Gastrocnemius medialis (tissue), 4 donors: ENCODE measurements around the gene OR1D5.

Experiments
- POLR2A ChIP-seq, 2 donors: fragments of 450-650 bp; IDR thresholded peaks; one replicate each; pipeline ENCODE4 v1.6.1; 2017; ENCODE audit warnings: antibody characterized with exemption in 2 of 2, mild to moderate bottlenecking in 2 of 2, moderate library complexity in 2 of 2
- TF ChIP-seq, protein P1 (sequence below), 5 experiments: fragments of 450-650 bp in 3 of 5; fragments of 200-600 bp in 2 of 5; sonication (generic) in 2 of 5; IDR thresholded peaks in 4 of 5; conservative IDR thresholded peaks in 1 of 5; 1 replicate in 4 of 5; 2 replicates in 1 of 5; pipeline ENCODE4 v1.5.1; 2016 to 2019; ENCODE audit warnings: antibody characterized with exemption in 5 of 5, mild to moderate bottlenecking in 3 of 5, moderate library complexity in 3 of 5

- TF ChIP-seq, protein P1, sequence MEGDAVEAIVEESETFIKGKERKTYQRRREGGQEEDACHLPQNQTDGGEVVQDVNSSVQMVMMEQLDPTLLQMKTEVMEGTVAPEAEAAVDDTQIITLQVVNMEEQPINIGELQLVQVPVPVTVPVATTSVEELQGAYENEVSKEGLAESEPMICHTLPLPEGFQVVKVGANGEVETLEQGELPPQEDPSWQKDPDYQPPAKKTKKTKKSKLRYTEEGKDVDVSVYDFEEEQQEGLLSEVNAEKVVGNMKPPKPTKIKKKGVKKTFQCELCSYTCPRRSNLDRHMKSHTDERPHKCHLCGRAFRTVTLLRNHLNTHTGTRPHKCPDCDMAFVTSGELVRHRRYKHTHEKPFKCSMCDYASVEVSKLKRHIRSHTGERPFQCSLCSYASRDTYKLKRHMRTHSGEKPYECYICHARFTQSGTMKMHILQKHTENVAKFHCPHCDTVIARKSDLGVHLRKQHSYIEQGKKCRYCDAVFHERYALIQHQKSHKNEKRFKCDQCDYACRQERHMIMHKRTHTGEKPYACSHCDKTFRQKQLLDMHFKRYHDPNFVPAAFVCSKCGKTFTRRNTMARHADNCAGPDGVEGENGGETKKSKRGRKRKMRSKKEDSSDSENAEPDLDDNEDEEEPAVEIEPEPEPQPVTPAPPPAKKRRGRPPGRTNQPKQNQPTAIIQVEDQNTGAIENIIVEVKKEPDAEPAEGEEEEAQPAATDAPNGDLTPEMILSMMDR (IDR thresholded peaks at IDR 0.05 in 4 of 5, conservative IDR thresholded peaks at IDR 0.05 in 1 of 5) = no peak
- TF ChIP-seq POLR2A (IDR thresholded peaks at IDR 0.05) = no peak
Measured at GRCh38 chr17:3039736-3040135, 23.7 kb downstream of the OR1D5 start.
